H9 (cell line): Measurements from ENCODE around the gene SIGLEC12. TPM values are rescaled to one million over a fixed set of nuclear protein-coding genes. Genes with fewer than 3 reads are reported as not detected.

Experiments
- DNase-seq: peaks from one replicate; pipeline ENCODE4 v3.0.0-alpha.2; 2017
- H2AFZ ChIP-seq: one replicate; pipeline ENCODE4 v1.6.1; 2013; ENCODE audit warnings: mild to moderate bottlenecking, low read length, control low read depth, moderate library complexity
- H2AK5ac ChIP-seq: 2 replicates; pipeline ENCODE4 v1.6.1; 2013; ENCODE audit warnings: low read length, control low read depth, mixed read lengths; ENCODE audit not compliant: insufficient read length
- H2BK120ac ChIP-seq: one replicate; pipeline ENCODE4 v1.6.1; 2013; ENCODE audit warnings: low read depth, mild to moderate bottlenecking, low read length, control low read depth, inconsistent platforms; ENCODE audit not compliant: poor library complexity, severe bottlenecking
- H2BK12ac ChIP-seq: 2 replicates; pipeline ENCODE4 v1.6.1; 2013; ENCODE audit warnings: low read length, control low read depth, mixed read lengths, low read depth; ENCODE audit not compliant: insufficient read length
- H2BK15ac ChIP-seq: 2 replicates; pipeline ENCODE4 v1.6.1; 2013; ENCODE audit warnings: low read depth, low read length, control low read depth
- H2BK20ac ChIP-seq: one replicate; pipeline ENCODE4 v1.6.1; 2013; ENCODE audit warnings: low read depth, mild to moderate bottlenecking, low read length, control low read depth, inconsistent platforms; ENCODE audit not compliant: poor library complexity, severe bottlenecking
- H2BK5ac ChIP-seq: 2 replicates; pipeline ENCODE4 v1.6.1; 2013; ENCODE audit warnings: low read length, control low read depth, mixed read lengths; ENCODE audit not compliant: insufficient read length
- H3K14ac ChIP-seq: 2 replicates; pipeline ENCODE4 v1.6.1; 2013; ENCODE audit warnings: low read length, control low read depth; ENCODE audit not compliant: insufficient read depth
- H3K18ac ChIP-seq: 2 replicates; pipeline ENCODE4 v1.6.1; 2013; ENCODE audit warnings: low read depth, mild to moderate bottlenecking, mixed read lengths, low read length, control low read depth; ENCODE audit not compliant: insufficient read length
- H3K23ac ChIP-seq: 2 replicates; pipeline ENCODE4 v1.6.1; 2013; ENCODE audit warnings: low read length, control low read depth, mixed read lengths, low read depth; ENCODE audit not compliant: insufficient read length
- H3K23me2 ChIP-seq: 2 replicates; pipeline ENCODE4 v1.6.1; 2013; ENCODE audit warnings: low read depth, mild to moderate bottlenecking, mixed read lengths, low read length, control low read depth; ENCODE audit not compliant: insufficient read length, poor library complexity, severe bottlenecking
- H3K27ac ChIP-seq: 2 replicates; pipeline ENCODE4 v1.5.1; 2013; ENCODE audit warnings: low read length, control low read depth, mixed read lengths, low read depth; ENCODE audit not compliant: insufficient read length
- H3K27me3 ChIP-seq: 2 replicates; pipeline ENCODE4 v1.6.1; 2013; ENCODE audit warnings: low read length, control low read depth, inconsistent platforms; ENCODE audit not compliant: insufficient read depth
- H3K4ac ChIP-seq: 2 replicates; pipeline ENCODE4 v1.6.1; 2013; ENCODE audit warnings: low read depth, mild to moderate bottlenecking, control low read depth, inconsistent platforms, low read length, moderate library complexity
- H3K4me1 ChIP-seq: 2 replicates; pipeline ENCODE4 v1.6.1; 2013; ENCODE audit warnings: low read length, control low read depth, inconsistent platforms; ENCODE audit not compliant: insufficient read depth
- H3K4me2 ChIP-seq: 2 replicates; pipeline ENCODE4 v1.6.1; 2013; ENCODE audit warnings: low read length, control low read depth, mixed read lengths; ENCODE audit not compliant: insufficient read length, insufficient read depth
- H3K56ac ChIP-seq: 2 replicates; pipeline ENCODE4 v1.6.1; 2013; ENCODE audit warnings: low read depth, mild to moderate bottlenecking, mixed read lengths, low read length, control low read depth; ENCODE audit not compliant: insufficient read length
- H3K79me1 ChIP-seq: 2 replicates; pipeline ENCODE4 v1.6.1; 2013; ENCODE audit warnings: low read depth, mild to moderate bottlenecking, moderate library complexity, low read length, control low read depth, inconsistent platforms; ENCODE audit not compliant: insufficient read depth, poor library complexity, severe bottlenecking
- H3K79me2 ChIP-seq: 2 replicates; pipeline ENCODE4 v1.6.1; 2013; ENCODE audit warnings: low read length, control low read depth, inconsistent platforms; ENCODE audit not compliant: insufficient read depth
- H3K9ac ChIP-seq: 2 replicates; pipeline ENCODE4 v1.6.1; 2013; ENCODE audit warnings: low read length, control low read depth, mixed read lengths; ENCODE audit not compliant: insufficient read length; ENCODE audit errors: extremely low read depth
- H3K9me3 ChIP-seq: one replicate; pipeline ENCODE4 v1.6.1; 2013; ENCODE audit warnings: low read depth, low read length, inconsistent platforms; ENCODE audit not compliant: control insufficient read depth
- H3T11ph ChIP-seq: one replicate; pipeline ENCODE4 v1.6.1; 2013; ENCODE audit warnings: mild to moderate bottlenecking, low read length, control low read depth, inconsistent platforms
- H4K20me1 ChIP-seq: one replicate; pipeline ENCODE4 v1.6.1; 2013; ENCODE audit not compliant: control insufficient read depth, insufficient read length, insufficient read depth
- H4K5ac ChIP-seq: 2 replicates; pipeline ENCODE4 v1.6.1; 2013; ENCODE audit warnings: low read depth, mild to moderate bottlenecking, mixed read lengths, low read length, control low read depth; ENCODE audit not compliant: insufficient read length
- H4K8ac ChIP-seq: replicated peaks from 2 replicates; pipeline ENCODE4 v1.6.1; 2013; ENCODE audit warnings: low read length, control low read depth, mixed read lengths, low read depth; ENCODE audit not compliant: insufficient read length
- H4K91ac ChIP-seq: 2 replicates; pipeline ENCODE4 v1.6.1; 2013; ENCODE audit warnings: low read depth, mild to moderate bottlenecking, moderate library complexity, mixed read lengths, low read length, control low read depth; ENCODE audit not compliant: insufficient read length
- H3K27ac Mint-ChIP-seq, 3 experiments: 2 replicates in 2 of 3; 3 replicates in 1 of 3; pipeline ENCODE4 v1.8.0; 2020 to 2021; ENCODE audit warnings: mixed read lengths in 3 of 3, mild to moderate bottlenecking in 1 of 3, moderate library complexity in 1 of 3
- H3K27me3 Mint-ChIP-seq: 2 replicates; pipeline ENCODE4 v1.8.0; 2021; ENCODE audit warnings: low read depth, mild to moderate bottlenecking, moderate library complexity, mixed read lengths
- H3K36me3 Mint-ChIP-seq, 3 experiments: 2 replicates in 2 of 3; 3 replicates in 1 of 3; pipeline ENCODE4 v1.8.0; 2020 to 2021; ENCODE audit warnings: low read depth in 3 of 3, mixed read lengths in 3 of 3; ENCODE audit not compliant: insufficient read depth in 1 of 3
- H3K4me1 Mint-ChIP-seq, 2 experiments: 2 replicates each; pipeline ENCODE4 v1.8.0; 2020; ENCODE audit warnings: mixed read lengths in 2 of 2
- H3K4me3 Mint-ChIP-seq, 2 experiments: 2 replicates in 1 of 2; 3 replicates in 1 of 2; pipeline ENCODE4 v1.8.0; 2020 to 2021; ENCODE audit warnings: mild to moderate bottlenecking in 2 of 2, mixed read lengths in 2 of 2, moderate library complexity in 1 of 2
- H3K9me3 Mint-ChIP-seq, 2 experiments: 2 replicates in 1 of 2; 3 replicates in 1 of 2; pipeline ENCODE4 v1.8.0; 2020; ENCODE audit warnings: mild to moderate bottlenecking in 2 of 2, mixed read lengths in 2 of 2, moderate library complexity in 1 of 2
- CTCF ChIP-seq: fragments of 200-600 bp; sonication (generic); conservative IDR thresholded peaks from 3 replicates; pipeline ENCODE4 v1.8.0; 2021; ENCODE audit warnings: antibody characterized with exemption, mild to moderate bottlenecking
- WGBS: extraction: QIAGEN DNeasy Blood & Tissue Kit; methylation state at CpG from one replicate; pipeline ENCODE4 v1.1.7; 2013; ENCODE audit warnings: missing lambda C conversion rate, low lambda C conversion rate, mixed read lengths; ENCODE audit not compliant: insufficient read length; ENCODE audit errors: extremely low coverage; 5-methylcytosine and 5-hydroxymethylcytosine counted together
- total RNA-seq: library from RNA; stranded (reverse); gene quantifications from 2 replicates; pipeline ENCODE4 v1.2.1, GENCODE V29; 2021

Gene SIGLEC12
- total RNA-seq, 1 experiment from 2014 or later: not detected

GRCh38 chr19:51489113-51489512, 12.5 kb downstream of the SIGLEC12 start:
- H3K4ac ChIP-seq: no peak overlapping the region
- H3K14ac ChIP-seq: no peak overlapping the region
- Mint-ChIP-seq H3K9me3 (peaks cover 59 to 89% of the 10 kb centered on the region in 2 experiments), H3K27ac (no peak overlapping the region), H3K27me3 (peaks cover 32% of the 10 kb centered on the region), H3K4me1 (no peaks in the 10 kb centered on the region), H3K36me3 (peaks cover 0 to 15% (median 3%) of the 10 kb centered on the region in 3 experiments; a peak in 3 of 7 replicates), H3K4me3 (no peak overlapping the region)
- H3K27ac ChIP-seq: no peak overlapping the region
- H4K20me1 ChIP-seq: no peaks in the 10 kb centered on the region
- H3T11ph ChIP-seq: no peak overlapping the region
- H3K9me3 ChIP-seq: no peaks in the 10 kb centered on the region
- no peak overlapping the region for H2BK120ac ChIP-seq
- H3K4me2 ChIP-seq: no peak overlapping the region
- no peak overlapping the region for H4K91ac ChIP-seq
- no peaks in the 10 kb centered on the region for H3K79me1 ChIP-seq
- H2AFZ ChIP-seq: no peak overlapping the region
- no peak overlapping the region for H3K9ac ChIP-seq
- no peak overlapping the region for H2BK15ac ChIP-seq
- H3K27me3 ChIP-seq: no peaks in the 10 kb centered on the region
- H3K23ac ChIP-seq: no peak overlapping the region
- H3K56ac ChIP-seq: no peak overlapping the region
- no peak overlapping the region for H4K8ac ChIP-seq
- H2BK12ac ChIP-seq: no peak overlapping the region
- H3K4me1 ChIP-seq: no peaks in the 10 kb centered on the region
- WGBS: no CpG with 5 or more reads among the region's 2 CpGs
- TF ChIP-seq CTCF: no peak
- no peak for DNase-seq
- no peak overlapping the region for H2BK20ac ChIP-seq
- no peak overlapping the region for H3K18ac ChIP-seq
- no peaks in the 10 kb centered on the region for H3K23me2 ChIP-seq
- H3K79me2 ChIP-seq: no peaks in the 10 kb centered on the region
- no peak overlapping the region for H2BK5ac ChIP-seq
- no peak overlapping the region for H4K5ac ChIP-seq
- H2AK5ac ChIP-seq: no peak overlapping the region
